GM10266 (cell line): ENCODE data around the gene CLC.

Experiments used
- DNase-seq: peaks from one replicate; pipeline ENCODE4 v3.0.0; 2012; ENCODE audit errors: extremely low spot score
- TF ChIP-seq, protein P1 (sequence below): IDR thresholded peaks from 2 replicates; pipeline ENCODE4 v1.5.1; 2012; ENCODE audit warnings: mild to moderate bottlenecking, low read depth; ENCODE audit not compliant: control insufficient read depth, insufficient read depth; ENCODE audit errors: missing control alignments

The CLC gene

DNA sequence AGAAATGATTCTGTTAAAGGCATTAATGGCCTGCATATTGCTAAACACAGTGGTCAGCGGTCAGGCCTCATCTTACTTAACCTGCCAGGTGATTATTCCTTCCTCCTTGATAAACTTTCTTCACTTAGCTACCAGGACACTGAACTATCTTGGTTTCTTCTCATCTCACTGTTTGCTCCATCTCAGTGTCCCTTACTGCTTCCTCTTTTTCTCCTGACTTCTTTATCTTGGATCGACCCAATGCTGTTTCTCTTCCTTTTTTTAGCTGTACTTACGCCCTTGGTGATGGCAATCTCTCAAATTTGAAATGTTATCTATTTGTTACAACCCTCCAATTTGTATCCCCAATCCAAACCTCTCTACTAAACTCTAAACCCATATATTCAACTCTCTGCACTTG, 7.8 kb upstream of the CLC start:
- no peak for DNase-seq
- TF ChIP-seq, protein P1, sequence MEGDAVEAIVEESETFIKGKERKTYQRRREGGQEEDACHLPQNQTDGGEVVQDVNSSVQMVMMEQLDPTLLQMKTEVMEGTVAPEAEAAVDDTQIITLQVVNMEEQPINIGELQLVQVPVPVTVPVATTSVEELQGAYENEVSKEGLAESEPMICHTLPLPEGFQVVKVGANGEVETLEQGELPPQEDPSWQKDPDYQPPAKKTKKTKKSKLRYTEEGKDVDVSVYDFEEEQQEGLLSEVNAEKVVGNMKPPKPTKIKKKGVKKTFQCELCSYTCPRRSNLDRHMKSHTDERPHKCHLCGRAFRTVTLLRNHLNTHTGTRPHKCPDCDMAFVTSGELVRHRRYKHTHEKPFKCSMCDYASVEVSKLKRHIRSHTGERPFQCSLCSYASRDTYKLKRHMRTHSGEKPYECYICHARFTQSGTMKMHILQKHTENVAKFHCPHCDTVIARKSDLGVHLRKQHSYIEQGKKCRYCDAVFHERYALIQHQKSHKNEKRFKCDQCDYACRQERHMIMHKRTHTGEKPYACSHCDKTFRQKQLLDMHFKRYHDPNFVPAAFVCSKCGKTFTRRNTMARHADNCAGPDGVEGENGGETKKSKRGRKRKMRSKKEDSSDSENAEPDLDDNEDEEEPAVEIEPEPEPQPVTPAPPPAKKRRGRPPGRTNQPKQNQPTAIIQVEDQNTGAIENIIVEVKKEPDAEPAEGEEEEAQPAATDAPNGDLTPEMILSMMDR = no peak

DNA sequence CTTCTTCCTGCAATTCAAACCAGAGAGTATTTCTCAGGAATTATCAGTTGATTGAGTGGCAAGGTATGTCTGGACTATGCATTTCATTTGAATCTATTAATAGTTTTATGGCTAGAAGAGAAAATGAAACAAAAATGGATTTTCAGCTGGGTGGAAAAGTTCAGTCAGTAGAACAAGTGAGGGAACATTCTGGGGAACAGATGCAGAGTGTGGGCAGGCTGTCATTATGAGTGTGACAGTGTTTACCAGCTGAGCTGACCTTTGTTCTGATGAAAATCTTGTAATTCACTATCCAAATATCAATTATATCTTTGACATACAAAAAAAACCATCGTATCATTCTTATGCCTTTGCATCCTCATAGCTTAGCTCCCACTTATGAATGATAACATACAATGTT, 2.6 kb upstream of the CLC start:
- no peak for DNase-seq

GRCh38 chr19:39738814-39739213, 985 bp upstream of the CLC start:
- TF ChIP-seq, protein P1 = no peak
- no peak for DNase-seq

More for the DNA sequence above, 2.6 kb upstream of the CLC start:
- TF ChIP-seq, protein P1 = no peak

DNA sequence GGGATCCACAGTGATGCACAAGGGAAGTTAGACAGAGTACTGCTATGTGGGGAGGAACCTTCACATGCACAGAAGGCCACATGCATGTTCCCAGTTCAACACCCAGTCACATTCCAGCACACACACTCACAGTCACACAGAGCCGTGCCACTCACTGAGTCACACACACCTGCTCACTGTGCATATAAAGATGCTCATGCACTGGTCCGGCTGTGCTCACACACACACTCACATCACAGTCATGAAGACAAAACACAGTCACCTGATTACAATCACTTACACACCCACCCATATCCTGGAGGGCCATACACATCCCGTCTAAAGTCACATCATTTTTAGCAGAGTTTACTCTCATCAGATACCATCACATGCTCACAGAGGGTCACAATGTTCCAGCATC, 478 bp downstream of the CLC start:
- no peak for DNase-seq
- TF ChIP-seq, protein P1 = no peak

DNA sequence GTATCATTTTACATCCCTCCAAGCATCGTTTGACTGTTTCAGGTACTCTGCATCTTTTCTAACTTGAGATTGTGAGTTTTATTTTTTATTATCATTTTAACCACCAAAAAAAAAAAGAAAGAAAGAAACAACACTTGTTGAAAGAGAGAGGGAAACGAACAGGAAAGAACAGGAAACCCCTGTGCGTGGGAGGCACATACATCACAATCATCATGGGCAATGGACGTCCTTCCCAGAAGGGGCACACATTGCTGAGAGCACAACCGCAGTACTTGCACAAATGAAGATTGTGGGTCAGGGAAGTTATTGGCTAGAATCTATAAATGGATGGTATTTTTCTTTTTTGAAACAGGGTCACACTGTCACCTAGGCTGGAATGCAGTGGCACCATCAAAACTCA, 1.7 kb downstream of the CLC start:
- DNase-seq = no peak
- TF ChIP-seq, protein P1 = no peak

DNA sequence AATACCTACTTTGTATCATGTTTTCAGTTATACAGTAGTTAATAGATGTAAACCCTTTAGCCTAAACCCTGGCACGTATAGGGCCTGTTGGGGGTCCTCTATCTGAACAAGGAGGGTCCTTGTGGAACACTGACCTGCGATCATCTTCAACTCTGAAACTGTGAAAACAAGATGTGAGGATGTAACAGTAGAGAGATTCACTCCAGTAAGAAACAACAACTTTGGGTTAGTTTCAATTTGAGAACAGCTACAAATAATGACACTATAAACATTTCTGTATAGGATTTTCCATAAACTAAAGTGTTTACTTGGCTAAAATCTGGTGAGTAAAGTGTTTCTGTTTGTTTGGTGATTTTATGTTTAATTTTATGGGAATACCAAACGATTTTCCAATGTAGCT, 2.1 kb downstream of the CLC start:
- DNase-seq = no peak
- TF ChIP-seq, protein P1 = no peak

- no peak for DNase-seq
- TF ChIP-seq, protein P1 = no peak
Measured at GRCh38 chr19:39733841-39734240, 4.0 kb downstream of the CLC start.
